Neural progenitor cell (in vitro differentiated cells): ENCODE data around the gene CSNK1G2. TPM values are rescaled to one million over a fixed set of nuclear protein-coding genes. Genes with fewer than 3 reads are reported as not detected.

Experiments used
- DNase-seq: peaks from one replicate; pipeline ENCODE4 v3.0.0-alpha.2; 2016; ENCODE audit warnings: low spot score
- H2AFZ ChIP-seq: fragments of 200-600 bp; sonication (generic); replicated peaks from 2 replicates; pipeline ENCODE4 v1.6.1; 2016; ENCODE audit warnings: antibody characterized with exemption
- H3F3A ChIP-seq: fragments of 200-600 bp; sonication (generic); 2 replicates; pipeline ENCODE4 v1.6.1; 2016; ENCODE audit warnings: antibody characterized with exemption, low read depth
- H3K27ac ChIP-seq: fragments of 200-600 bp; sonication (generic); 2 replicates; pipeline ENCODE4 v1.5.1; 2016; ENCODE audit warnings: mild to moderate bottlenecking
- H3K27me3 ChIP-seq: fragments of 200-600 bp; sonication (generic); 2 replicates; pipeline ENCODE4 v1.6.1; 2016; ENCODE audit warnings: mild to moderate bottlenecking, moderate library complexity
- H3K36me3 ChIP-seq: fragments of 200-600 bp; sonication (generic); 2 replicates; pipeline ENCODE4 v1.5.1; 2016
- H3K4me1 ChIP-seq: fragments of 200-600 bp; sonication (generic); 2 replicates; pipeline ENCODE4 v1.6.1; 2016; ENCODE audit warnings: mixed run types
- H3K4me2 ChIP-seq: fragments of 200-600 bp; sonication (generic); 2 replicates; pipeline ENCODE4 v1.6.1; 2016
- H3K4me3 ChIP-seq: fragments of 200-600 bp; sonication (generic); 2 replicates; pipeline ENCODE4 v1.5.1; 2016
- H3K79me2 ChIP-seq: fragments of 200-600 bp; sonication (generic); 2 replicates; pipeline ENCODE4 v1.6.1; 2016; ENCODE audit warnings: low read depth
- H3K9ac ChIP-seq: fragments of 200-600 bp; sonication (generic); 2 replicates; pipeline ENCODE4 v1.6.1; 2016
- H3K9me3 ChIP-seq: fragments of 200-600 bp; sonication (generic); 2 replicates; pipeline ENCODE4 v1.5.1; 2016; ENCODE audit warnings: low read depth
- H4K20me1 ChIP-seq: fragments of 200-600 bp; sonication (generic); 2 replicates; pipeline ENCODE4 v1.6.1; 2016; ENCODE audit warnings: low read depth
- H3K27ac Mint-ChIP-seq: 3 replicates; pipeline ENCODE4 v1.8.0; 2021; ENCODE audit warnings: mixed read lengths
- H3K27me3 Mint-ChIP-seq: 2 replicates; pipeline ENCODE4 v1.8.0; 2022; ENCODE audit warnings: low read depth, mild to moderate bottlenecking, inconsistent platforms, moderate library complexity, mixed read lengths; ENCODE audit not compliant: insufficient read depth
- H3K36me3 Mint-ChIP-seq: 3 replicates; pipeline ENCODE4 v1.8.0; 2021; ENCODE audit warnings: mixed read lengths
- H3K4me1 Mint-ChIP-seq: 3 replicates; pipeline ENCODE4 v1.8.0; 2021; ENCODE audit warnings: mixed read lengths
- H3K4me3 Mint-ChIP-seq: 3 replicates; pipeline ENCODE4 v1.8.0; 2021; ENCODE audit warnings: mild to moderate bottlenecking, moderate library complexity, mixed read lengths
- H3K9me3 Mint-ChIP-seq: 3 replicates; pipeline ENCODE4 v1.8.0; 2020; ENCODE audit warnings: mixed read lengths
- EZH2 ChIP-seq: fragments of 200-600 bp; sonication (generic); IDR thresholded peaks from 2 replicates; pipeline ENCODE4 v1.6.1; 2017; ENCODE audit warnings: antibody characterized with exemption, mild to moderate bottlenecking, moderate library complexity
- EZH2phosphoT487 ChIP-seq: fragments of 200-600 bp; sonication (generic); IDR thresholded peaks from 2 replicates; pipeline ENCODE4 v1.6.1; 2017; ENCODE audit warnings: antibody characterized with exemption
- total RNA-seq: library from RNA; depleted of rRNA; stranded (reverse); fragments of >200 nt; gene quantifications from 2 replicates; pipeline ENCODE4 v1.2.3, GENCODE V29; 2015; ENCODE audit warnings: low replicate concordance
- TF ChIP-seq, protein P1 (sequence below): fragments of 200-600 bp; sonication (generic); IDR thresholded peaks from 2 replicates; pipeline ENCODE4 v1.5.1; 2017; ENCODE audit warnings: antibody characterized with exemption, mild to moderate bottlenecking

Gene CSNK1G2
- total RNA-seq, 1 donor from 2014 or later, result 49.6 TPM

- peaks cover 90% of the 10 kb centered on the region for H4K20me1 ChIP-seq
- H3K9me3 Mint-ChIP-seq, result no peaks in the 10 kb centered on the region
- no peak overlapping the region for H3K27ac ChIP-seq
Measured at GRCh38 chr19:1947651-1948209, 6.8 kb downstream of the CSNK1G2 start.

DNA sequence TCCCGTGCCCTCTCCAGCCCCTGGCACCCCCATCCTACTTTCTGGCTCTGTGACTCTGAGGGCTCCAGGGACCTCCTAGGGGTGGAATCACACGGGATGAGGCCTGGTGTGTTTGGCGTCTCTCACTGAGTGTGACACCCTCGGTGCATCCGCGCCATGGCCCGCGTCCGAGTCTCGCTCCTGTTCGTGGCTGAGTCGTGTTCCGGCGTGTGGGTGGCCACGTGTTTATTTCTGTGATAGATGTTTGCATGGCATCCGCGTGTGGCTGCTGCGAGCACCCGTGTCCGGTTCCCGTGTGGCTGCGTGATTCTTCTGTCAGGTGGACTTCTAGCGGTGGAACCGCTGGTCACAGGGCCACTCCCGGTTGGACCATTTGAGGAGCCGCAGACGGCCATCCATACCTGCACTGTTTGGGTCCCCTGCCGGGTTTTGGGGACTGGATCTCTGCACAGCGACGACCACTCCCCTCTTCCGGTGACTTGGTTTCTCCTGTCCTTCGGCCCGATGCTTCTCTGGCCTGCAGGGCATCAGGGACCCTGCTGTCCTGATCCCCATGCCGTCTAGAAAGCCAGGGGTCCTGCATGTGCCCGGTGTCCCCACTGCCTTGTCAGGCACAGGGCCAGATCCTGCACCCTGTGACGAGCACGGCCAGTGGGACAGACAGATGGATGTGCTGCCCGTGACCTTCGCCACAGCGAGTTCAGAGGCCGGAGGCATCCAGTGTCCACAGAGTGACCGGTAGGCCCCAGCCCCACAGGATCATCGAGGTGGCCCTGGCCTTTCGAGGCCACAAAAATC is 8.5 kb downstream of the CSNK1G2 start:
- H3K27me3 ChIP-seq, result no peaks in the 10 kb centered on the region
- H3K9me3 ChIP-seq, result no peaks in the 10 kb centered on the region
- Mint-ChIP-seq H3K27me3 (peaks cover 7% of the 10 kb centered on the region), H3K36me3 (peaks cover 26% of the 10 kb centered on the region), H3K9me3 (no peaks in the 10 kb centered on the region), H3K27ac (no peak overlapping the region), H3K4me1 (peaks cover 4% of the 10 kb centered on the region), H3K4me3 (peak overlapping the region; percentile 33)
- peaks cover 6% of the 10 kb centered on the region for H3F3A ChIP-seq
- no peaks in the 10 kb centered on the region for H3K36me3 ChIP-seq
- no peak overlapping the region for H3K4me2 ChIP-seq
- peaks cover 100% of the 10 kb centered on the region for H3K79me2 ChIP-seq
- no peak overlapping the region for H2AFZ ChIP-seq
- TF ChIP-seq, protein P1, sequence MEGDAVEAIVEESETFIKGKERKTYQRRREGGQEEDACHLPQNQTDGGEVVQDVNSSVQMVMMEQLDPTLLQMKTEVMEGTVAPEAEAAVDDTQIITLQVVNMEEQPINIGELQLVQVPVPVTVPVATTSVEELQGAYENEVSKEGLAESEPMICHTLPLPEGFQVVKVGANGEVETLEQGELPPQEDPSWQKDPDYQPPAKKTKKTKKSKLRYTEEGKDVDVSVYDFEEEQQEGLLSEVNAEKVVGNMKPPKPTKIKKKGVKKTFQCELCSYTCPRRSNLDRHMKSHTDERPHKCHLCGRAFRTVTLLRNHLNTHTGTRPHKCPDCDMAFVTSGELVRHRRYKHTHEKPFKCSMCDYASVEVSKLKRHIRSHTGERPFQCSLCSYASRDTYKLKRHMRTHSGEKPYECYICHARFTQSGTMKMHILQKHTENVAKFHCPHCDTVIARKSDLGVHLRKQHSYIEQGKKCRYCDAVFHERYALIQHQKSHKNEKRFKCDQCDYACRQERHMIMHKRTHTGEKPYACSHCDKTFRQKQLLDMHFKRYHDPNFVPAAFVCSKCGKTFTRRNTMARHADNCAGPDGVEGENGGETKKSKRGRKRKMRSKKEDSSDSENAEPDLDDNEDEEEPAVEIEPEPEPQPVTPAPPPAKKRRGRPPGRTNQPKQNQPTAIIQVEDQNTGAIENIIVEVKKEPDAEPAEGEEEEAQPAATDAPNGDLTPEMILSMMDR, result no peak
- TF ChIP-seq EZH2phosphoT487, result no peak
- TF ChIP-seq EZH2, result no peak
- H3K4me3 ChIP-seq, result no peak overlapping the region
- no peak for DNase-seq
- H3K4me1 ChIP-seq, result no peaks in the 10 kb centered on the region
- H3K9ac ChIP-seq, result no peak overlapping the region
- H4K20me1 ChIP-seq, result peaks cover 90% of the 10 kb centered on the region
- no peak overlapping the region for H3K27ac ChIP-seq

More at GRCh38 chr19:1947651-1948209, 6.8 kb downstream of the CSNK1G2 start:
- no peaks in the 10 kb centered on the region for H3K9me3 ChIP-seq
- H3K4me1 ChIP-seq, result peaks cover 11% of the 10 kb centered on the region
- no peak overlapping the region for H3K4me2 ChIP-seq
- H3K36me3 ChIP-seq, result no peaks in the 10 kb centered on the region
- H3K4me3 ChIP-seq, result no peak overlapping the region
- DNase-seq, result no peak
- Mint-ChIP-seq H3K4me1 (peaks cover 15% of the 10 kb centered on the region), H3K27ac (no peak overlapping the region), H3K27me3 (peaks cover 7% of the 10 kb centered on the region), H3K4me3 (no peak overlapping the region), H3K36me3 (peaks cover 31% of the 10 kb centered on the region)
- TF ChIP-seq, protein P1, result no peak
- TF ChIP-seq EZH2, result no peak
- no peak for TF ChIP-seq EZH2phosphoT487
- no peak overlapping the region for H3K9ac ChIP-seq
- no peaks in the 10 kb centered on the region for H3K27me3 ChIP-seq
- H3K79me2 ChIP-seq, result peaks cover 100% of the 10 kb centered on the region
- peaks cover 8% of the 10 kb centered on the region for H3F3A ChIP-seq
- H2AFZ ChIP-seq, result no peak overlapping the region

DNA sequence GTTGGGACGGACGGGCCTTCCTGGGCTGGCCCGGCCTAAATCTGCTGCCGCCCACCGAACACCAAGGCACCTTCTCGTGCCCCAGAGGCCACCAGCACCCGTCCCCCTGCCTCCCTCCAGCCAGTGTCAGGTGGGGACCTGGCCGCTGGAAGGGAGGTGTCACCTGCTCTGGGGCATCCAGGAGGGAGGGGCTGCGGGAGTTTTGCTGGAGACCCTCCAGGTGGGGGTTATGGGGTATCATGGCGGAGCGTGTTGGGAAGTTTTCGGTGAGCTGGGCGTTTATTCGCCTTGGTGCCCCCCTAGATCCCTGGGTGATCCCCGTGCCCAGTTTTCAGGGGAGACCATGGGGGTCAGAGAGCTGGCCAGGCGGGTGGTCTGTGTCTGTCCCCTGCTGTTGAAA is 9.7 kb downstream of the CSNK1G2 start:
- Histone ChIP-seq H3K36me3 (no peaks in the 10 kb centered on the region), H2AFZ (no peak overlapping the region), H3K27me3 (no peaks in the 10 kb centered on the region), H3K4me3 (no peak overlapping the region), H3K4me1 (no peaks in the 10 kb centered on the region), H3K9ac (no peak overlapping the region), H3K79me2 (peaks cover 100% of the 10 kb centered on the region), H4K20me1 (peaks cover 90% of the 10 kb centered on the region), H3K9me3 (no peaks in the 10 kb centered on the region), H3K4me2 (no peak overlapping the region), H3K27ac (no peak overlapping the region), H3F3A (peaks cover 6% of the 10 kb centered on the region)
- Mint-ChIP-seq H3K27ac (no peak overlapping the region), H3K36me3 (peaks cover 26% of the 10 kb centered on the region), H3K4me3 (no peak overlapping the region), H3K27me3 (peaks cover 7% of the 10 kb centered on the region), H3K4me1 (peaks cover 6% of the 10 kb centered on the region), H3K9me3 (no peaks in the 10 kb centered on the region)
- no peak for DNase-seq
- TF ChIP-seq EZH2phosphoT487 (no peak), EZH2 (no peak)
- TF ChIP-seq, protein P1, result no peak
